Mesothelial cell of epicardium (in vitro differentiated cells): Measurements from ENCODE around the gene COL11A1. TPM values are rescaled to one million over a fixed set of nuclear protein-coding genes. Genes with fewer than 3 reads are reported as not detected.

Experiments
- DNase-seq, 2 experiments: peaks; one replicate each; pipeline ENCODE4 v3.0.0; 2021; ENCODE audit warnings: low spot score in 2 of 2; ENCODE audit not compliant: unreplicated experiment in 2 of 2
- H3K27ac Mint-ChIP-seq: 2 replicates; pipeline ENCODE4 v1.8.0; 2021; ENCODE audit warnings: mixed read lengths
- H3K27me3 Mint-ChIP-seq: 2 replicates; pipeline ENCODE4 v1.8.0; 2021; ENCODE audit warnings: low read depth, mixed read lengths
- H3K36me3 Mint-ChIP-seq: 2 replicates; pipeline ENCODE4 v1.8.0; 2021; ENCODE audit warnings: mixed read lengths
- H3K4me1 Mint-ChIP-seq: 2 replicates; pipeline ENCODE4 v1.8.0; 2021; ENCODE audit warnings: mixed read lengths
- H3K4me3 Mint-ChIP-seq: 2 replicates; pipeline ENCODE4 v1.8.0; 2021; ENCODE audit warnings: mild to moderate bottlenecking, moderate library complexity, mixed read lengths
- H3K9me3 Mint-ChIP-seq: 2 replicates; pipeline ENCODE4 v1.8.0; 2021; ENCODE audit warnings: mixed read lengths
- total RNA-seq: library from RNA; stranded (reverse); gene quantifications from 3 replicates; pipeline ENCODE4 v1.2.1, GENCODE V29; 2021
- TF ChIP-seq, protein P1 (sequence below): fragments of 200-600 bp; sonication (generic); IDR thresholded peaks from one replicate; pipeline ENCODE4 v1.5.0; 2021; ENCODE audit warnings: antibody characterized with exemption; ENCODE audit not compliant: unreplicated experiment

Gene COL11A1
- total RNA-seq, 1 donor from 2014 or later: 133 TPM

DNA sequence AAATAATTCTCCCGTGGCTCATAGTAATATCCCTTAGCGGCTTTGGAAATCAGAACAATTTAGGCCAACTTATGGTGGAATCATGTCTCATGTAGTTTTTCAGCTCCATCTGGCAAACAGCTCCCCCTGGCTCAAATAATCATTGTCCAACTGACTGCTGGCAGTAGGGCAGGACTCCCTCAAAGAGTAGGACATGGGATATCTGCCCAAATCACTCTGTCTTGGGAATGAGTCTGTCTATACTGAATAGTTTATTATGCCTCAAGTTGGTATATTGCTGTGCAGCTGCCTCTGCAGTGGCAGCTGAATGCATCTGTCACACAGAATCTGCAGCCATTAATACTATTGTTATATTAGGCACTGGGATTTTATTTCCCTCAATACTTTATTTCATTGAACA lies 255.7 kb downstream of the COL11A1 start:
- DNase-seq: no peak
- no peaks in the 10 kb centered on the region for H3K4me1 Mint-ChIP-seq
- H3K4me3 Mint-ChIP-seq: no peak overlapping the region
- H3K27ac Mint-ChIP-seq: no peak overlapping the region
- TF ChIP-seq, protein P1, sequence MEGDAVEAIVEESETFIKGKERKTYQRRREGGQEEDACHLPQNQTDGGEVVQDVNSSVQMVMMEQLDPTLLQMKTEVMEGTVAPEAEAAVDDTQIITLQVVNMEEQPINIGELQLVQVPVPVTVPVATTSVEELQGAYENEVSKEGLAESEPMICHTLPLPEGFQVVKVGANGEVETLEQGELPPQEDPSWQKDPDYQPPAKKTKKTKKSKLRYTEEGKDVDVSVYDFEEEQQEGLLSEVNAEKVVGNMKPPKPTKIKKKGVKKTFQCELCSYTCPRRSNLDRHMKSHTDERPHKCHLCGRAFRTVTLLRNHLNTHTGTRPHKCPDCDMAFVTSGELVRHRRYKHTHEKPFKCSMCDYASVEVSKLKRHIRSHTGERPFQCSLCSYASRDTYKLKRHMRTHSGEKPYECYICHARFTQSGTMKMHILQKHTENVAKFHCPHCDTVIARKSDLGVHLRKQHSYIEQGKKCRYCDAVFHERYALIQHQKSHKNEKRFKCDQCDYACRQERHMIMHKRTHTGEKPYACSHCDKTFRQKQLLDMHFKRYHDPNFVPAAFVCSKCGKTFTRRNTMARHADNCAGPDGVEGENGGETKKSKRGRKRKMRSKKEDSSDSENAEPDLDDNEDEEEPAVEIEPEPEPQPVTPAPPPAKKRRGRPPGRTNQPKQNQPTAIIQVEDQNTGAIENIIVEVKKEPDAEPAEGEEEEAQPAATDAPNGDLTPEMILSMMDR: no peak
- no peaks in the 10 kb centered on the region for H3K27me3 Mint-ChIP-seq
- peaks cover 4% of the 10 kb centered on the region for H3K36me3 Mint-ChIP-seq
- H3K9me3 Mint-ChIP-seq: peaks cover 35% of the 10 kb centered on the region

DNA sequence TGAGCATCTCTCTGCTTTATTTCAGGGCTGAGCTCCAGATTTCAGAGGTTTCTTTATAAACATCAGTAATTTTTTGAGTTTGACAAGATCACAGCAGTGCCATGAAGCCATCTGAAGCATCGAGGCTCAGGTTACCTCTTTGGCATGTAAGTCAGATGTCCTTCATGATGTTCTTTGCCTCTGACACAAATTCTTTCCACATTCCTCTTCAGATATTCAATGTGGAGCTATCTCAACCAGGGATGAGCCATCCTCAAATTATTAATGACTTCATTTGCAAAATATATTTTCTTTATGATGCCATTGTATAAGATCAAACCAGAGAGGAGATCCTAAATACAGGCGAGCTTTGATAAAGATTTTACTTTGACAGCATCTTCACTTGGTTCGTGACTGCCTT lies 256.7 kb downstream of the COL11A1 start:
- Mint-ChIP-seq H3K9me3 (peaks cover 32% of the 10 kb centered on the region), H3K27ac (no peak overlapping the region), H3K27me3 (no peaks in the 10 kb centered on the region), H3K4me1 (no peaks in the 10 kb centered on the region), H3K4me3 (no peak overlapping the region), H3K36me3 (peaks cover 4% of the 10 kb centered on the region)
- TF ChIP-seq, protein P1: no peak
- DNase-seq: no peak

DNA sequence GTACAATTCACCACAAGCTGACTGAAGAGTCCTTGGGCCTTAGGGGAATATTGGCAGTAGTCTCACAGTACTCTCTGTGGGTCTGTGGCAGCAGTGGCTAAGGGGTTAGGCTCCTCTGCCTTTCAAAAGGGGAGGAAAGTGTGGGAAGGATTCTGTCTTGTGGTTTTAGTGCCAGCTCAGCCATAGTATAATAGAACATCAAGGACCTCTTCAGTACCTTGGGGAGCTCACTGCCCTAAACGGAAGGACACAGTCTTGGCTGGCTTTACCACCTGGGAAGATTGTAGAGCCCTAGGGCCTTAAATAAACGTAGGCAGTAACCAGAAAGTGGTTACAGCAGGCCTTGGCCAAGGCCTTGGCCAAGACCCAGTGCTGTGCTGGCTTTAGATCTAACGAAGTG lies 265.7 kb downstream of the COL11A1 start:
- H3K27me3 Mint-ChIP-seq: no peaks in the 10 kb centered on the region
- peaks cover 7% of the 10 kb centered on the region for H3K4me1 Mint-ChIP-seq
- H3K27ac Mint-ChIP-seq: no peak overlapping the region
- H3K4me3 Mint-ChIP-seq: no peak overlapping the region
- no peak for DNase-seq
- no peaks in the 10 kb centered on the region for H3K36me3 Mint-ChIP-seq
- TF ChIP-seq, protein P1: no peak
- H3K9me3 Mint-ChIP-seq: peaks cover 40% of the 10 kb centered on the region

DNA sequence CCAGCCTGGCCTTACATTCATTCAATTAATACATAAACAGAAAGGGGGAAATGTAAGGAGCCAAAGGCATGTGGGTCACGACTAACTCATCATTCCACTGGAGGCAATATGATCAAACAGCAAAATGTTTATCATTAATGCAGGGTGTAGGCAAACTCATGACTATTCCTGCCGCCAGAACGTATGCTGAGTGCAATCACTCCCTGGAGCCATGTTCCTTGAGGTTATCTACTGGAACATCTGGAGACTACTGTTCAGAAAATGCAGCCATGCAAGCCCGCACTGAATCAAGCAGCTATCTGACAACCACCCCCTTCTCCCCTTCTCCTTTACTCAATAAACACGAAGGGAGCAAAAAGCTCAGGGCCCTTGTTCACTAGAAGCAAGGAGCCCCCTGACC lies 267.6 kb downstream of the COL11A1 start:
- Mint-ChIP-seq H3K27ac (no peak overlapping the region), H3K27me3 (no peaks in the 10 kb centered on the region), H3K9me3 (peaks cover 30% of the 10 kb centered on the region), H3K4me3 (no peak overlapping the region), H3K36me3 (no peaks in the 10 kb centered on the region), H3K4me1 (peaks cover 16% of the 10 kb centered on the region)
- TF ChIP-seq, protein P1: no peak
- DNase-seq: no peak

DNA sequence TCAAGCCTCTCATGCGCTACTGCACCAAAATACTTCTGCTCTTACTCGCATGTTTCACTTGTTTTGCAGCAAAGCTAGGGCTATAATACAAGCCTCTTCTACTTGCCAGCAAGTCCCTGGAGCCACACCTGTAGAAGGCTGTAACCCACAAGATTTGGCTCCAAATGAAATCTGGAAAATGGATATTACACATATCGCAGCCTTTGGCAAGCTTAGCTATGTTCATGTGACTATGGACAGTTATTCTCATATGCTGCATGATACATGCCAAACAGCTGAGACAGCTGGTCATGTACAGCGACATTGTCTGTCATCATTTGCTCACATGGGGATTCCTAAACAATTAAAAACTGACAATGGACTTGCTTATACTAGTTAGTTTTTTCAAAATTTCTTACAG lies 270.3 kb downstream of the COL11A1 start:
- H3K4me1 Mint-ChIP-seq: peaks cover 16% of the 10 kb centered on the region
- TF ChIP-seq, protein P1: no peak
- no peaks in the 10 kb centered on the region for H3K27me3 Mint-ChIP-seq
- peaks cover 1% of the 10 kb centered on the region for H3K36me3 Mint-ChIP-seq
- H3K27ac Mint-ChIP-seq: peak overlapping the region; percentile 27
- no peak for DNase-seq
- no peak overlapping the region for H3K4me3 Mint-ChIP-seq
- peaks cover 34% of the 10 kb centered on the region for H3K9me3 Mint-ChIP-seq

DNA sequence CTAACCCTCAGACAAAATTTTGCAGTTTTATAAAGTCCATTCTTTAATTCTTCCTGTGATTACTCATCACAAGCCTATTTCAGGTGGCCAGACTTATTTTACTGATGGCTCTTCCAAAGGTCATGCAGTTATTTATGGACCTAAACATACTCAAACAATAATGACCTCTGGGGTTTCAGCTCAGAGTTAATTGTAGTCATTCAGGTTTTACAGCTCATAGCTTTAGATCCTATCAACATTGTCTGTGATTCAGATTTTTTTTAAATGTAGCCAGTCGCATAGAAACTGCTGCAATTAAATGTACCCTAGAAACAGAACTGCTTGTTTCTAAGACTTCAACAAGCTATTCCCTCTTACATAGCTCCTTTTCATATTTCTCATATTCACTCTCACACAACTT lies 270.8 kb downstream of the COL11A1 start:
- DNase-seq: no peak
- Mint-ChIP-seq H3K4me3 (no peak overlapping the region), H3K36me3 (peaks cover 1% of the 10 kb centered on the region), H3K27me3 (no peaks in the 10 kb centered on the region), H3K9me3 (peaks cover 33% of the 10 kb centered on the region), H3K27ac (peak overlapping the region; percentile 27), H3K4me1 (peaks cover 16% of the 10 kb centered on the region)
- TF ChIP-seq, protein P1: no peak
